ENCODE measurements around the gene PLCD3. TPM values are rescaled to one million over a fixed set of nuclear protein-coding genes. Genes with fewer than 3 reads are reported as not detected.

PLCD3 gene
- total and polyA plus RNA-seq, 9 of the 15 experiments (the other 6 are each of a cell fraction or from before 2014, with no cell fraction given) = 0.20 to 22.6 (median 7.5) TPM

- no peak for TF ChIP-seq TRIM25 (IDR thresholded peaks at IDR 0.05; ENCODE audit: borderline replicate concordance)
- no peak for TF ChIP-seq ZNF280B (CRISPR knock-in tag; IDR thresholded peaks at IDR 0.05)
- no peak for TF ChIP-seq ETV6 (IDR thresholded peaks at IDR 0.05; ENCODE audit: borderline replicate concordance in 1 of 2, low read depth in 2 of 2, low read length in 1 of 2)
- no peak for TF ChIP-seq ETV6 (CRISPR knock-in tag; IDR thresholded peaks at IDR 0.05; ENCODE audit: borderline replicate concordance)
- TF ChIP-seq CUX1 (CRISPR knock-in tag; IDR thresholded peaks at IDR 0.05) = no peak; the same call in 1 of the 2 replicates
- TF ChIP-seq ZNF316 (IDR thresholded peaks at IDR 0.05) = no peak
- peak; percentile 63; the same call in 1 of the 2 replicates for TF ChIP-seq ZBTB7A (IDR thresholded peaks at IDR 0.05; ENCODE audit: borderline replicate concordance, control insufficient read depth, low read depth, low read length)
- TF ChIP-seq NR2C2 (CRISPR knock-in tag; IDR thresholded peaks at IDR 0.05) = peak; percentile 70
- TF ChIP-seq NR2C2 (tag; IDR thresholded peaks at IDR 0.05) = peak; percentile 98
- TF ChIP-seq HDAC1 (IDR thresholded peaks at IDR 0.05) = no peak; a peak in 1 of 4 replicates
- TF ChIP-seq E2F5 (CRISPR knock-in tag; IDR thresholded peaks at IDR 0.05) = no peak
- TF ChIP-seq ILF3 (IDR thresholded peaks at IDR 0.05; ENCODE audit: borderline replicate concordance) = no peak; the same call in 1 of the 2 replicates
- TF ChIP-seq NFRKB (IDR thresholded peaks at IDR 0.05; ENCODE audit: low read depth) = peak; percentile 100
- peak; percentile 66; the same call in 1 of the 2 replicates for TF ChIP-seq LARP7 (IDR thresholded peaks at IDR 0.05)
- no peak for TF ChIP-seq DDX20 (tag; IDR thresholded peaks at IDR 0.05; ENCODE audit: low read depth)
- 0 out of 2 replicates have a peak, but pooled peaks have one; percentile 26 for TF ChIP-seq ZFPM2 (CRISPR knock-in tag; IDR thresholded peaks at IDR 0.05)
- no peak for TF ChIP-seq ZNF699 (CRISPR knock-in tag; IDR thresholded peaks at IDR 0.05; ENCODE audit: insufficient replicate concordance)
- TF ChIP-seq TBP (optimal IDR thresholded peaks at IDR 0.05; ENCODE audit: low read depth, low read length) = peak; percentile 97
- TF ChIP-seq TAL1 (IDR thresholded peaks at IDR 0.05) = no peak
These were observed 29.1 kb upstream of the PLCD3 start, which contains the start of gene HEXIM2 (continued) for GRCh38 chr17:45161288-45162024.

All from K562 (cell line).